OCI-LY7 (cell line): ENCODE measurements around the gene FAM13A.

Source experiments
- EZH2phosphoT487 ChIP-seq: fragments of 200-600 bp; sonication (generic); IDR thresholded peaks from 2 replicates; pipeline ENCODE4 v1.6.1; 2018; ENCODE audit warnings: low read depth, borderline replicate concordance, mild to moderate bottlenecking, mixed run types, antibody characterized with exemption, low read length, moderate library complexity, mixed read lengths
- TF ChIP-seq, protein P1 (sequence below): fragments of 200-600 bp; sonication (generic); conservative IDR thresholded peaks from 2 replicates; pipeline ENCODE4 v1.5.1; 2014; ENCODE audit warnings: mild to moderate bottlenecking, antibody characterized with exemption, low read length, moderate library complexity, mixed read lengths

DNA sequence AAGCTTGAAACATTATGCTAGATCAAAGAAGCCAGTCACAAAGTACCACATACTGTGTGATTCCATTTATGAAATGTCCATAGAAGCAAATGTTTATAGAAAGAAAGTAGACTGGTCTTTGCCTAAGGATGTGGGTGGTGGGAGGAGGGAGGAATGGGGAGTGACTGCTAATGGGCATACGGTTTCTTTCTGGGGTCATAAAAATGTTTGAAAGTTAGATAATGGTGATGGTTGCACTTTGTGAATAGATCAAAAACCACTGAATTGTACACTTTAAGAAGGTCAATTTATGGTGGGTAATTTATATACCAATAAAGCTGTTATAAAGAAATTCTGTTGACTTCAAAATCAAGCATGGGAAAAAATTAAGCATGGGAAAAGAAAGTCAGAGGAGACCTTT, 56.6 kb downstream of the FAM13A start:
- TF ChIP-seq, protein P1, sequence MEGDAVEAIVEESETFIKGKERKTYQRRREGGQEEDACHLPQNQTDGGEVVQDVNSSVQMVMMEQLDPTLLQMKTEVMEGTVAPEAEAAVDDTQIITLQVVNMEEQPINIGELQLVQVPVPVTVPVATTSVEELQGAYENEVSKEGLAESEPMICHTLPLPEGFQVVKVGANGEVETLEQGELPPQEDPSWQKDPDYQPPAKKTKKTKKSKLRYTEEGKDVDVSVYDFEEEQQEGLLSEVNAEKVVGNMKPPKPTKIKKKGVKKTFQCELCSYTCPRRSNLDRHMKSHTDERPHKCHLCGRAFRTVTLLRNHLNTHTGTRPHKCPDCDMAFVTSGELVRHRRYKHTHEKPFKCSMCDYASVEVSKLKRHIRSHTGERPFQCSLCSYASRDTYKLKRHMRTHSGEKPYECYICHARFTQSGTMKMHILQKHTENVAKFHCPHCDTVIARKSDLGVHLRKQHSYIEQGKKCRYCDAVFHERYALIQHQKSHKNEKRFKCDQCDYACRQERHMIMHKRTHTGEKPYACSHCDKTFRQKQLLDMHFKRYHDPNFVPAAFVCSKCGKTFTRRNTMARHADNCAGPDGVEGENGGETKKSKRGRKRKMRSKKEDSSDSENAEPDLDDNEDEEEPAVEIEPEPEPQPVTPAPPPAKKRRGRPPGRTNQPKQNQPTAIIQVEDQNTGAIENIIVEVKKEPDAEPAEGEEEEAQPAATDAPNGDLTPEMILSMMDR = no peak
- TF ChIP-seq EZH2phosphoT487 = no peak
